ENCODE data around the gene ARL6IP6. TPM values are rescaled to one million over a fixed set of nuclear protein-coding genes. Genes with fewer than 3 reads are reported as not detected.
"Not testable (repeated sequence)": the region's sequence is repeated elsewhere in the genome, so short reads cannot be mapped to it uniquely, and the experiment has no call there.

Gene ARL6IP6
- total and polyA plus RNA-seq, 2 experiments from 2014 or later = 49.1 to 65.4 TPM

- no peak for TF ChIP-seq CTCF (conservative IDR thresholded peaks at IDR 0.05; ENCODE audit: low read depth in 2 of 2)
Measured at GRCh38 chr2:152762202-152762601, 43.8 kb downstream of the ARL6IP6 start (continued).

GRCh38 chr2:152763208-152763607, 44.8 kb downstream of the ARL6IP6 start:
- not testable (repeated sequence) for H3K4me2 ChIP-seq; H3K27ac ChIP-seq (ENCODE audit: low read depth); H3K27ac Mint-ChIP-seq; H3K36me3 ChIP-seq (ENCODE audit: insufficient read depth); H3F3A ChIP-seq (replicated peaks; ENCODE audit: low read depth); H3K4me1 ChIP-seq (ENCODE audit: insufficient read depth); ATAC-seq; DNase-seq (ENCODE audit: low spot score); H3K4me3 Mint-ChIP-seq; H3K79me2 ChIP-seq (replicated peaks; ENCODE audit: insufficient read depth); H3K27me3 Mint-ChIP-seq (ENCODE audit: insufficient read depth, low read depth, poor library complexity); H3K4me1 Mint-ChIP-seq; H2AFZ ChIP-seq; H3K9me3 Mint-ChIP-seq; H4K20me1 ChIP-seq (replicated peaks; ENCODE audit: insufficient read depth); H3K9me2 ChIP-seq (ENCODE audit: insufficient read depth); H3K4me3 ChIP-seq; H3K36me3 Mint-ChIP-seq (ENCODE audit: low read depth); H3K27me3 ChIP-seq (ENCODE audit: insufficient read depth)

GRCh38 chr2:152763651-152764050, 45.2 kb downstream of the ARL6IP6 start:
- Histone ChIP-seq H3K9me2 (ENCODE audit: insufficient read depth) (no peaks in the 10 kb centered on the region), H3K36me3 (ENCODE audit: insufficient read depth) (peaks cover 7% of the 10 kb centered on the region), H3K79me2 (replicated peaks; ENCODE audit: insufficient read depth) (no peaks in the 10 kb centered on the region), H2AFZ (no peak overlapping the region), H3K4me2 (no peak overlapping the region), H3K4me1 (ENCODE audit: insufficient read depth) (no peaks in the 10 kb centered on the region), H3K27me3 (ENCODE audit: insufficient read depth) (no peaks in the 10 kb centered on the region), H4K20me1 (replicated peaks; ENCODE audit: insufficient read depth) (no peaks in the 10 kb centered on the region; the same call in none of the 2 replicates), H3K4me3 (no peak overlapping the region), H3F3A (replicated peaks; ENCODE audit: low read depth) (no peaks in the 10 kb centered on the region), H3K27ac (ENCODE audit: low read depth) (no peak overlapping the region)
- TF ChIP-seq CREB1 (CRISPR knock-in tag; IDR thresholded peaks at IDR 0.05; ENCODE audit: low read depth) (no peak), POLR2AphosphoS5 (IDR thresholded peaks at IDR 0.05; ENCODE audit: low read depth) (no peak), ZNF331 (CRISPR knock-in tag; IDR thresholded peaks at IDR 0.05; ENCODE audit: low read depth) (no peak), CTCF (conservative IDR thresholded peaks at IDR 0.05; ENCODE audit: low read depth in 2 of 2) (no peak), ZNF114 (CRISPR knock-in tag; IDR thresholded peaks at IDR 0.05) (no peak), STAT1 (IDR thresholded peaks at IDR 0.05; ENCODE audit: unreplicated experiment) (no peak)
- Mint-ChIP-seq H3K36me3 (ENCODE audit: low read depth) (peaks cover 2% of the 10 kb centered on the region; the same call in 2 of the 3 replicates), H3K4me1 (no peaks in the 10 kb centered on the region), H3K27ac (no peak overlapping the region), H3K27me3 (ENCODE audit: insufficient read depth, low read depth, poor library complexity) (no peaks in the 10 kb centered on the region), H3K9me3 (no peaks in the 10 kb centered on the region), H3K4me3 (no peak overlapping the region)
- DNase-seq (ENCODE audit: low spot score) = no peak
- no peak for ATAC-seq
